Ovary (tissue), 10 donors: Measurements from ENCODE around the gene IL33. TPM values are rescaled to one million over a fixed set of nuclear protein-coding genes. Genes with fewer than 3 reads are reported as not detected.
A peak's percentile ranks its signal among the peaks of the same experiment; 100 is the strongest.
"Not testable (repeated sequence)": the region's sequence is repeated elsewhere in the genome, so short reads cannot be mapped to it uniquely, and the experiment has no call there.

Source experiments
- DNase-seq, 5 donors: peaks; one replicate each; pipeline ENCODE4 v3.0.0-alpha.2; 2019 to 2020
- H3K27ac ChIP-seq, 2 donors: fragments of 200-600 bp; one replicate each; pipeline versions ENCODE4 v1.5.1 to v1.8.0; 2019 to 2022
- H3K27me3 ChIP-seq: fragments of 200-600 bp; one replicate; pipeline ENCODE4 v1.8.0; 2022
- H3K36me3 ChIP-seq: fragments of 200-600 bp; sonication (generic); one replicate; pipeline ENCODE4 v1.5.1; 2019
- H3K4me1 ChIP-seq: one replicate; pipeline ENCODE4 v1.8.1; 2013; ENCODE audit warnings: mild to moderate bottlenecking, moderate library complexity; ENCODE audit not compliant: insufficient read depth
- H3K4me3 ChIP-seq: fragments of 200-600 bp; sonication (generic); one replicate; pipeline ENCODE4 v1.5.1; 2017
- H3K9me3 ChIP-seq, 2 donors: fragments of 200-600 bp in 1 of 2; sonication (generic) in 1 of 2; one replicate each; pipeline versions ENCODE4 v1.5.1 to v1.8.1; 2013 to 2019; ENCODE audit warnings: mild to moderate bottlenecking in 1 of 2, moderate library complexity in 1 of 2
- EP300 ChIP-seq: sonication (generic); formaldehyde crosslinking; IDR thresholded peaks from one replicate; pipeline ENCODE4 v1.6.1; 2017; ENCODE audit warnings: antibody characterized with exemption
- POLR2A ChIP-seq: fragments of 450-650 bp; IDR thresholded peaks from one replicate; pipeline ENCODE4 v1.6.1; 2017; ENCODE audit warnings: antibody characterized with exemption, mild to moderate bottlenecking, moderate library complexity
- WGBS, 3 donors: extraction: QIAGEN DNeasy Blood & Tissue Kit in 1 of 3; methylation state at CpG; one replicate each; pipeline versions ENCODE4 v1.1.5 to v1.1.7; 2013 to 2017; 5-methylcytosine and 5-hydroxymethylcytosine counted together
- intact Hi-C, 4 donors: fragments of 100-400 bp; cut with DNase I; formaldehyde crosslinking; loops; one replicate each; pipeline versions ENCODE4 v1.11.0 to v1.15.1; 2022 to 2023
- long read RNA-seq, 3 donors: library from polyadenylated mRNA in 2 of 3; unstranded in 2 of 3; transcript quantifications; one replicate each; pipeline ENCODE4 v2.0.0 and lab custom pipeline, GENCODE V29; 2021 to 2026
- polyA plus RNA-seq, 2 donors: library from polyadenylated mRNA; stranded (reverse); fragments of 200-250 nt in 1 of 2; fragments of 350-450 nt in 1 of 2; fragmentation: Illumina TruSeq in 1 of 2; extraction: RNeasy Lipid Tissue Mini Kit (QIAGEN cat#74804) in 1 of 2; gene quantifications; one replicate each; pipeline ENCODE4 v1.2.3, GENCODE V29; 2013 to 2014
- total RNA-seq, 7 donors: library from RNA; depleted of rRNA in 2 of 7; stranded (reverse); fragments of >200 nt in 2 of 7; fragmentation: NEBNext Ultra II Directional in 3 of 7; extraction: Animal tissue kit (Norgen Biotek cat#: 25700) in 3 of 7; gene quantifications; one replicate each; pipeline versions ENCODE4 v1.1.0 to v1.2.4, GENCODE V29; 2016 to 2023
- TF ChIP-seq, protein P1 (sequence below), 3 donors: fragments of 450-650 bp in 2 of 3; fragments of 200-600 bp in 1 of 3; IDR thresholded peaks; one replicate each; pipeline versions ENCODE4 v1.5.1 to v1.8.0; 2016 to 2022; ENCODE audit warnings: antibody characterized with exemption in 3 of 3, mild to moderate bottlenecking in 1 of 3
- donor health status: DM: no; HTN: no; CAD: no; lungs with moderate emphysema.
- donor health status: DM: no; HTN: no; CAD: no.
- donor health status: Bipolar disorder and iron deficiency.
- donor health status: DM: yes; HTN: yes; CAD: no.
- donor health status: DM: no; HTN: no; CAD: no.
- donor health status: DM: yes; HTN: yes; CAD: no.

The IL33 gene, protein sequence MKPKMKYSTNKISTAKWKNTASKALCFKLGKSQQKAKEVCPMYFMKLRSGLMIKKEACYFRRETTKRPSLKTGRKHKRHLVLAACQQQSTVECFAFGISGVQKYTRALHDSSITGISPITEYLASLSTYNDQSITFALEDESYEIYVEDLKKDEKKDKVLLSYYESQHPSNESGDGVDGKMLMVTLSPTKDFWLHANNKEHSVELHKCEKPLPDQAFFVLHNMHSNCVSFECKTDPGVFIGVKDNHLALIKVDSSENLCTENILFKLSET
- total RNA-seq (10 to 100 TPM in 4 of 7 donors, 1 to 10 TPM in 3; 3.1 to 14.7 (median 11.8) TPM), polyA plus RNA-seq (10 to 100 TPM in 1 of 2 donors, 1 to 10 TPM in 1; 9.1 to 31.4 TPM)
- long read RNA-seq, donor 1, partial matches to known transcripts: 0 of 4 reads
- long read RNA-seq, donor 1, other reads (novel, unspliced or antisense): 4 of 4 reads
- long read RNA-seq, donor 2, partial matches to known transcripts: 5 of 5 reads
- long read RNA-seq, donor 2, other reads (novel, unspliced or antisense): 0 of 5 reads
- long read RNA-seq, donor 3, partial matches to known transcripts: 1 of 7 reads
- long read RNA-seq, donor 3, other reads (novel, unspliced or antisense): 6 of 7 reads

- TF ChIP-seq, protein P1, sequence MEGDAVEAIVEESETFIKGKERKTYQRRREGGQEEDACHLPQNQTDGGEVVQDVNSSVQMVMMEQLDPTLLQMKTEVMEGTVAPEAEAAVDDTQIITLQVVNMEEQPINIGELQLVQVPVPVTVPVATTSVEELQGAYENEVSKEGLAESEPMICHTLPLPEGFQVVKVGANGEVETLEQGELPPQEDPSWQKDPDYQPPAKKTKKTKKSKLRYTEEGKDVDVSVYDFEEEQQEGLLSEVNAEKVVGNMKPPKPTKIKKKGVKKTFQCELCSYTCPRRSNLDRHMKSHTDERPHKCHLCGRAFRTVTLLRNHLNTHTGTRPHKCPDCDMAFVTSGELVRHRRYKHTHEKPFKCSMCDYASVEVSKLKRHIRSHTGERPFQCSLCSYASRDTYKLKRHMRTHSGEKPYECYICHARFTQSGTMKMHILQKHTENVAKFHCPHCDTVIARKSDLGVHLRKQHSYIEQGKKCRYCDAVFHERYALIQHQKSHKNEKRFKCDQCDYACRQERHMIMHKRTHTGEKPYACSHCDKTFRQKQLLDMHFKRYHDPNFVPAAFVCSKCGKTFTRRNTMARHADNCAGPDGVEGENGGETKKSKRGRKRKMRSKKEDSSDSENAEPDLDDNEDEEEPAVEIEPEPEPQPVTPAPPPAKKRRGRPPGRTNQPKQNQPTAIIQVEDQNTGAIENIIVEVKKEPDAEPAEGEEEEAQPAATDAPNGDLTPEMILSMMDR (IDR thresholded peaks at IDR 0.05): no peak
- no peak for TF ChIP-seq POLR2A
- no peak for TF ChIP-seq EP300
- H3K4me3 ChIP-seq: peak within 1 kb of the TSS; percentile 31
- DNase-seq: peak in 1 of 5 donors; percentile 27
- peaks cover 0 to 3% of the 10 kb centered on the region in 2 donors for H3K9me3 ChIP-seq
- no peaks in the 10 kb centered on the region for H3K27me3 ChIP-seq
- no peaks in the 10 kb centered on the region for H3K36me3 ChIP-seq
- WGBS, 3 donors: 9 to 21% (median 20%) methylated on average over 3 of the region's 3 CpGs
- peaks cover 5% of the 10 kb centered on the region for H3K4me1 ChIP-seq
- no peak within 1 kb of the TSS for H3K27ac ChIP-seq
- intact Hi-C loops: no loop called here
Observed at GRCh38 chr9:6215562-6215961, at the start of gene IL33. IL33 (plus strand) TSS chr9:6215807; CDS start chr9:6241695, 25,888 bp downstream.

- TF ChIP-seq EP300: no peak
- no peak for TF ChIP-seq POLR2A
- WGBS, 3 donors: 0 to 1% (median 0%) methylated on average over 1 of the region's 1 CpG
- Histone ChIP-seq H3K9me3 (no peaks in the 10 kb centered on the region), H3K27me3 (no peaks in the 10 kb centered on the region), H3K36me3 (no peaks in the 10 kb centered on the region), H3K4me1 (no peaks in the 10 kb centered on the region), H3K27ac (no peak overlapping the region), H3K4me3 (no peak overlapping the region)
- DNase-seq: no peak
- intact Hi-C loops: no loop called here
Observed at GRCh38 chr9:6171667-6172066, 43.9 kb upstream of the IL33 start.

- no peaks in the 10 kb centered on the region for H3K27me3 ChIP-seq
- H3K4me1 ChIP-seq: no peaks in the 10 kb centered on the region
- H3K36me3 ChIP-seq: no peaks in the 10 kb centered on the region
- no peak overlapping the region for H3K4me3 ChIP-seq
- intact Hi-C loops: no loop called here
- DNase-seq: no peak
- H3K9me3 ChIP-seq: no peaks in the 10 kb centered on the region
- TF ChIP-seq EP300: no peak
- no peak for TF ChIP-seq POLR2A
- TF ChIP-seq, protein P1 (IDR thresholded peaks at IDR 0.05): no peak
- no peak overlapping the region for H3K27ac ChIP-seq
Observed at GRCh38 chr9:6173914-6174313, 41.7 kb upstream of the IL33 start.

- intact Hi-C loops: loop anchor here in 1 of 4 donors (10.0 kb wide), 1 partner anchor 62 kb away; no protein-coding TSS in a partner anchor
- not testable (repeated sequence) for H3K4me3 ChIP-seq, H3K9me3 ChIP-seq, H3K36me3 ChIP-seq, DNase-seq, H3K27me3 ChIP-seq, H3K27ac ChIP-seq, H3K4me1 ChIP-seq
- WGBS, 3 donors: 91 to 96% (median 91%) methylated on average over 20 to 24 of the region's 31 CpGs
Observed at GRCh38 chr9:6182549-6183226, 32.9 kb upstream of the IL33 start.

GRCh38 chr9:6183227-6183551, 32.4 kb upstream of the IL33 start:
- WGBS, 3 donors: 94 to 97% (median 95%) methylated on average over 2 of the region's 2 CpGs
- TF ChIP-seq EP300: no peak
- TF ChIP-seq, protein P1 (IDR thresholded peaks at IDR 0.05): no peak
- TF ChIP-seq POLR2A: no peak

More at GRCh38 chr9:6183227-6183551, 32.4 kb upstream of the IL33 start:
- Histone ChIP-seq H3K9me3 (no peaks in the 10 kb centered on the region), H3K27ac (no peak overlapping the region), H3K27me3 (no peaks in the 10 kb centered on the region), H3K4me3 (no peak overlapping the region), H3K36me3 (no peaks in the 10 kb centered on the region), H3K4me1 (no peaks in the 10 kb centered on the region)
- intact Hi-C loops: loop anchor here in 1 of 4 donors (10.0 kb wide), 1 partner anchor 62 kb away; no protein-coding TSS in a partner anchor
- DNase-seq: no peak
